Activated CD4-positive, alpha-beta T cell treated with anti-CD3 and anti-CD28 coated beads for 1 hour (primary cell): ENCODE data around the gene ANKEF1.

Source experiments
- DNase-seq: peaks from one replicate; pipeline ENCODE4 v3.0.0-alpha.2; 2020

ANKEF1 gene

GRCh38 chr20:10090588-10091166 is 55.9 kb downstream of the ANKEF1 start:
- DNase-seq, result no peak

GRCh38 chr20:10093087-10093591 is 58.4 kb downstream of the ANKEF1 start:
- no peak for DNase-seq

- no peak for DNase-seq
Measured at GRCh38 chr20:10094566-10095173, 59.9 kb downstream of the ANKEF1 start.

- DNase-seq, result no peak
Measured at GRCh38 chr20:10096790-10097189, 62.0 kb downstream of the ANKEF1 start.

- no peak for DNase-seq
Measured at GRCh38 chr20:10105046-10105445, 70.3 kb downstream of the ANKEF1 start.
